Astrocyte of the cerebellum (primary cell): ENCODE measurements around the gene STC2.

ENCODE experiments used
- DNase-seq: peaks from one replicate; pipeline ENCODE4 v3.0.0-alpha.2; 2011; ENCODE audit warnings: low read depth
- H3K4me3 ChIP-seq: 2 replicates; pipeline ENCODE4 v1.5.1; 2011; ENCODE audit warnings: mild to moderate bottlenecking, low read depth, low read length, moderate library complexity
- CTCF ChIP-seq: IDR thresholded peaks from 2 replicates; pipeline ENCODE4 v1.5.1; 2012; ENCODE audit warnings: low read length, low read depth, moderate library complexity, mild to moderate bottlenecking; ENCODE audit errors: missing control alignments
- in situ Hi-C: cut with HindIII; loops from 2 replicates; pipeline ENCODE4 v1.10.0; 2017; ENCODE audit warnings: low sequenced_read_pairs

Gene STC2

GRCh38 chr5:173278172-173278571 lies 50.0 kb downstream of the STC2 start:
- in situ Hi-C loops: no loop called here
- no peak for TF ChIP-seq CTCF
- no peak overlapping the region for H3K4me3 ChIP-seq
- no peak for DNase-seq

- TF ChIP-seq CTCF: no peak
- in situ Hi-C loops: no loop called here
- DNase-seq: no peak
Measured at GRCh38 chr5:173274771-173275170, 53.4 kb downstream of the STC2 start.

GRCh38 chr5:173271419-173271818 lies 56.8 kb downstream of the STC2 start:
- TF ChIP-seq CTCF: no peak
- no peak overlapping the region for H3K4me3 ChIP-seq
- DNase-seq: no peak
- in situ Hi-C loops: no loop called here

More at GRCh38 chr5:173274771-173275170, 53.4 kb downstream of the STC2 start:
- H3K4me3 ChIP-seq: no peak overlapping the region

GRCh38 chr5:173268750-173269432 lies 59.3 kb downstream of the STC2 start:
- in situ Hi-C loops: no loop called here
- no peak for TF ChIP-seq CTCF

GRCh38 chr5:173265433-173265832 lies 62.8 kb downstream of the STC2 start:
- in situ Hi-C loops: no loop called here
- no peak for TF ChIP-seq CTCF
- DNase-seq: no peak
- no peak overlapping the region for H3K4me3 ChIP-seq

More at GRCh38 chr5:173268750-173269432, 59.3 kb downstream of the STC2 start:
- H3K4me3 ChIP-seq: no peak overlapping the region
- DNase-seq: no peak
